GM12891 (cell line): ENCODE results near the gene ADM5.

Source experiments
- PAX5 ChIP-seq: IDR thresholded peaks from 2 replicates; pipeline ENCODE4 v1.6.1; 2011; ENCODE audit warnings: low read length, moderate library complexity, mild to moderate bottlenecking; ENCODE audit not compliant: insufficient read depth, severe bottlenecking
- POLR2A ChIP-seq: IDR thresholded peaks from 2 replicates; pipeline ENCODE4 v1.6.1; 2011; ENCODE audit warnings: low read depth, low read length, control low read depth
- POLR2AphosphoS5 ChIP-seq: IDR thresholded peaks from 2 replicates; pipeline ENCODE4 v1.6.1; 2011; ENCODE audit warnings: low read depth, low read length, control low read depth
- POU2F2 ChIP-seq: IDR thresholded peaks from 2 replicates; pipeline ENCODE4 v1.6.1; 2011; ENCODE audit warnings: low read depth, mild to moderate bottlenecking, control low read depth, low read length, moderate library complexity
- SPI1 ChIP-seq: IDR thresholded peaks from 2 replicates; pipeline ENCODE4 v1.6.1; 2011; ENCODE audit warnings: low read depth, low read length, control low read depth
- TAF1 ChIP-seq: IDR thresholded peaks from 2 replicates; pipeline ENCODE4 v1.6.1; 2011; ENCODE audit warnings: low read depth, low read length, control low read depth

DNA sequence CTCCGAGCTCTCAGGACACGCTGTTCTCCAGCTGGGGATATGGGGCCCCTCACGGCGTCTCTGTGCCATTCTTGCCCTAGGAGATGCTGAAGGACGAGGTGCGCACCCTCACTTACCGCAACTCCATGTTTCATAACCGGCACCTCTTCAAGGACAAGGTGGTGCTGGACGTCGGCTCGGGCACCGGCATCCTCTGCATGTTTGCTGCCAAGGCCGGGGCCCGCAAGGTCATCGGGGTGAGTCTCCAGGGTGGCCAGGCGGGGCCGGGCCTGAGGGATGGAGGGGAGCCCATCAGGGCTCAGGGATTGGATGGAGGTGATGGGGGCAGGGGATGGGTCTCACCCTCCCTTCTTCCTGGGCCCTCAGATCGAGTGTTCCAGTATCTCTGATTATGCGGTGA lies 7.6 kb upstream of the ADM5 start:
- TF ChIP-seq TAF1 = no peak
- no peak for TF ChIP-seq POLR2AphosphoS5
- no peak for TF ChIP-seq POLR2A
- no peak for TF ChIP-seq SPI1
- no peak for TF ChIP-seq PAX5
- TF ChIP-seq POU2F2 = no peak
